Right renal pelvis (tissue), 4 donors: ENCODE results near the gene RFX3. TPM values are rescaled to one million over a fixed set of nuclear protein-coding genes. Genes with fewer than 3 reads are reported as not detected.

Experiments
- DNase-seq, 4 donors: peaks; one replicate each; pipeline ENCODE4 v3.0.0-alpha.2; 2013; ENCODE audit warnings: low read depth in 4 of 4, low spot score in 3 of 4, missing footprints in 1 of 4
- polyA plus RNA-seq, 4 donors: library from polyadenylated mRNA; unstranded; fragments of 120-200 nt; gene quantifications; one replicate each; pipeline ENCODE4 v1.2.1, GENCODE V29; 2013; ENCODE audit not compliant: insufficient read length in 4 of 4

Gene RFX3
- polyA plus RNA-seq, 4 donors, result 14.5 to 19.9 (median 17.5) TPM

GRCh38 chr9:3170819-3171218 is 355.0 kb downstream of the RFX3 start:
- DNase-seq, result no peak
